GM12865 (cell line): ENCODE measurements around the gene CTNNA3.

ENCODE experiments used
- DNase-seq: peaks from one replicate; pipeline ENCODE4 v3.0.0; 2010; ENCODE audit warnings: low read depth
- H3K4me3 ChIP-seq: 2 replicates; pipeline ENCODE4 v1.5.1; 2011; ENCODE audit warnings: mild to moderate bottlenecking, low read depth, low read length, control low read depth
- CTCF ChIP-seq: IDR thresholded peaks from 2 replicates; pipeline ENCODE4 v1.5.1; 2011; ENCODE audit warnings: low read length, control low read depth, low read depth, inconsistent platforms; ENCODE audit not compliant: insufficient read depth; ENCODE audit errors: missing control alignments

The CTNNA3 gene

GRCh38 chr10:67033878-67034277, 662.1 kb downstream of the CTNNA3 start:
- DNase-seq = no peak
- no peak for TF ChIP-seq CTCF
- H3K4me3 ChIP-seq = no peak overlapping the region

- DNase-seq = no peak
- no peak overlapping the region for H3K4me3 ChIP-seq
- no peak for TF ChIP-seq CTCF
Measured at GRCh38 chr10:67022099-67022498, 673.9 kb downstream of the CTNNA3 start.

DNA sequence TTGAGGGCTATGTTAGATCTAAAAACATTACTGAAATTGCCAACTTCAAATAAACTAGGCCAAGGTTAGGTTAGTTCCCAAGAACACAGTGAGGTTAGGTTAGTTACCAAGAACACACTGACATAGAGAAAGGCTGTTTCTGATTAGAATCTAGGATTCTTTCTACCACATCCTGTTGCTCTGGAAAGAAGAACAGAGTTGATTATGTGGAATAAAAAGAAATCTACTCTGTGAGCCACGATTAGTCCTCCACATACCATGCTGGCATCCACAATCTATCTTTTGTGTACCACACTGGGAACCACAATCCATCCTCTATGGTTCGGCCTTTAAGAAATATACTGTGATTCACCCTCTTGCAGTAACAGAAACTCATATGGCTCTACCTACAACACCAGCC, 678.8 kb downstream of the CTNNA3 start:
- no peak for TF ChIP-seq CTCF
- no peak overlapping the region for H3K4me3 ChIP-seq
- no peak for DNase-seq

GRCh38 chr10:67015225-67015624, 680.8 kb downstream of the CTNNA3 start:
- H3K4me3 ChIP-seq = no peak overlapping the region
- no peak for TF ChIP-seq CTCF
- no peak for DNase-seq

GRCh38 chr10:67011981-67012380, 684.0 kb downstream of the CTNNA3 start:
- DNase-seq = no peak
- no peak overlapping the region for H3K4me3 ChIP-seq
- no peak for TF ChIP-seq CTCF

GRCh38 chr10:67011480-67011879, 684.5 kb downstream of the CTNNA3 start:
- H3K4me3 ChIP-seq = no peak overlapping the region
- no peak for DNase-seq
- TF ChIP-seq CTCF = no peak

DNA sequence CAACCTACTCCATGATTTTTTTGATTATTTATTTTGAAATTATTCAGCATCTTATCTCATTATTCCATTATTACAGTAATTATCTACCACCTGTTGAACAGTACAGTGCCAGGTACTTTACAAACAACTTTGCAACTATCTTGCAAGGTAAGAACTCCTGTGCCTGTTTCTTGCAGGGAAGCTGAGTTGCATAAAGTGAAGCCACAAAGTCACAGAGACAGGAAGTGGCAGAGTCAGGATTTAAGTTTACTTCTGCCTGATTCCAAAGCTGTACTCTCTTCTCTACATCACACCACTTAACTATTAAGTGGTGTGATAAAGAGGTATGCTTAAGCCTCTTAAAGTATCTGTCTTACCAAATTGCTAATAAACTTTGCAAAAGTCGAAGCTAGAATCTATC, 690.0 kb downstream of the CTNNA3 start:
- no peak for DNase-seq
- TF ChIP-seq CTCF = no peak
- no peak overlapping the region for H3K4me3 ChIP-seq
